Activated T-helper 2 cell treated with anti-CD3 and anti-CD28 coated beads, Interferon-gamma antibody, Interleukin-2, Interleukin-4, amounts not matched to agents 10 μg/mL and 5 μg/mL and 100 μg/mL, durations not matched to agents 14 hours and 24 hours and 36 hours (primary cell): ENCODE data around the gene PSKH1. TPM values are rescaled to one million over a fixed set of nuclear protein-coding genes. Genes with fewer than 3 reads are reported as not detected.

Source experiments
- DNase-seq: peaks from one replicate; pipeline ENCODE4 v3.0.0; 2021; ENCODE audit warnings: low spot score
- H3K27ac Mint-ChIP-seq: one replicate; pipeline ENCODE4 v1.8.0; 2021; ENCODE audit warnings: mixed read lengths
- H3K27me3 Mint-ChIP-seq: one replicate; pipeline ENCODE4 v1.8.0; 2021; ENCODE audit warnings: low read depth, mixed read lengths
- H3K36me3 Mint-ChIP-seq: one replicate; pipeline ENCODE4 v1.8.0; 2021; ENCODE audit warnings: low read depth, mixed read lengths
- H3K4me1 Mint-ChIP-seq: one replicate; pipeline ENCODE4 v1.8.0; 2021; ENCODE audit warnings: low read depth, mixed read lengths
- H3K4me3 Mint-ChIP-seq: one replicate; pipeline ENCODE4 v1.8.0; 2021; ENCODE audit warnings: low read depth, mild to moderate bottlenecking, moderate library complexity, mixed read lengths
- H3K9me3 Mint-ChIP-seq: one replicate; pipeline ENCODE4 v1.8.0; 2021; ENCODE audit warnings: mixed read lengths
- intact Hi-C: fragments of 100-400 bp; cut with micrococcal nuclease; formaldehyde crosslinking; loops from one replicate; pipeline ENCODE4 v1.15.1; 2023
- total RNA-seq: library from RNA; stranded (reverse); gene quantifications from 2 replicates; pipeline ENCODE4 v1.2.3, GENCODE V29; 2022

Gene PSKH1
- total RNA-seq, 1 donor from 2014 or later, result 15.5 TPM

GRCh38 chr16:67923414-67924116 lies 30.5 kb downstream of the PSKH1 start:
- no peak overlapping the region for H3K27ac Mint-ChIP-seq

DNA sequence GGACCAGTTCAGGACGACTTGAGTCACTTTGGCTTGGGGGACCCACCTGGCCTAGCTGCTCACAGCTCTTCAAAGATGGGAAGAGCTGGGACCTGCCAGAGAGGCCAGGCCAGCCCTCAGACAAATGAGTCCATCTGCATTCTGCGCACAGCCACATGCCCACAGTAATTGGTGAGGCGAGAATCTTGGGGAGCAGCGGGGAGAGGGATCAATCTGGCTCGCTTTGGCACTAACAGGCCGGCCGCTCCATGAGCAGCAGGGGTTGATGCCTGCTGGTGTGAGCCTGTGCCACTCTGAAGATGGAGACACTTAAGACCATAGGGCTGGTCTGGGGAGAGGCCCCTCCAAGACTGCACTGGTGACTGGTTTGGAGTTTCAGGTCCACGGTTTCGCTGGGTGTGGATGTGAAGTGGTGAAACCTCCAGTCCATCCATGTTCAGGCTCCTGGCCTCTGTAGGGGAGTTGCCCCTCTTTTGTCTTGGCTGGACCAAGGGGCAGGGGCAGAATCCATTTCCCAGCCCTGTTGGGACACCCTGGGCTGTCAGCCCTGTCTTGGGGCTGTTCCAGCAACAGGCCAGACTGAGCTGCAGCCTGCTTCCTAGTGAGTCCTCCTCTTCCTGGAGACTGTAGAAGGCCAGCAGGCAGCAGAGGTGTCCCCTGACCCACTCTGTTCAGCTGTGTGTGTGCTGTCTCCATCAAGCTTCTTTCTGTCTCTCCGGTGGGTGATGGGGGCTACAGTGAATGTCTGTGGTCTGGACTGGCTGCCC lies 31.3 kb downstream of the PSKH1 start:
- no peak overlapping the region for H3K27ac Mint-ChIP-seq
- H3K4me1 Mint-ChIP-seq, result peaks cover 10% of the 10 kb centered on the region
- intact Hi-C loops, result no loop called here

More at GRCh38 chr16:67923414-67924116, 30.5 kb downstream of the PSKH1 start:
- peaks cover 10% of the 10 kb centered on the region for H3K4me1 Mint-ChIP-seq
- no peaks in the 10 kb centered on the region for H3K9me3 Mint-ChIP-seq
- H3K36me3 Mint-ChIP-seq, result peaks cover 12% of the 10 kb centered on the region
- intact Hi-C loops, result no loop called here
- no peak for DNase-seq
- no peaks in the 10 kb centered on the region for H3K27me3 Mint-ChIP-seq
- H3K4me3 Mint-ChIP-seq, result no peak overlapping the region

DNA sequence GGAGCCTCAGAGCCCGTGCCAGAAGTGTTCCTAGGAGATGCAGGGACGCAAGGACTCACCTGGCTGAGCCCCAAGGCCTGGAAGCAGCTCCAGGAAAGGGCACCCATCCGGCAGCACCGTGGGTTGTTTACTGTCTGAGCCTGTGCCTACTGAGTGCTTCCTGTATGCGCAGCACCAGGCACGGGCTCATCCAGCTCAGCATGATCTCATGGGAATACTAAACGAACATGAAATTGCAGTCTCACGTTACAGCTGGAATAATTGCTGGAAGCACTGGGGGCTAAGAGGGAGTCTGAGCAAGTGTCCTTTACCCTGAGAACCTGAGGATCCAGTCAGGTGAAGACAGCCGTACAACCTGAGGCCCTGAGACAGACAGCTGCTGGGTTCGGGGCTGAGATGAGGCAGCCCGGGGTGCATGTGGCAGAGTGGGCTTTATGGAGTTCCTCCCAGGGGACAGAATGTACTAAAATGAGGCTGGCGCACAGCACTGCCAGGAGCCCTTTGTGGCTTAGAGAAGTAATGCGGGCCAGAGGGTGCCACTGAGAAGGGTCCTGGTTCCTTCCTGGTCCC lies 33.2 kb downstream of the PSKH1 start:
- Mint-ChIP-seq H3K4me3 (no peak overlapping the region), H3K27me3 (no peaks in the 10 kb centered on the region), H3K9me3 (no peaks in the 10 kb centered on the region), H3K27ac (no peak overlapping the region), H3K4me1 (peaks cover 10% of the 10 kb centered on the region), H3K36me3 (peaks cover 24% of the 10 kb centered on the region)
- intact Hi-C loops, result loop anchor here (5.0 kb wide), 1 partner anchor 109 kb away; no protein-coding TSS in a partner anchor
- DNase-seq, result no peak

More for the DNA sequence above, 31.3 kb downstream of the PSKH1 start:
- Mint-ChIP-seq H3K9me3 (no peaks in the 10 kb centered on the region), H3K4me3 (no peak overlapping the region), H3K27me3 (no peaks in the 10 kb centered on the region), H3K36me3 (peaks cover 13% of the 10 kb centered on the region)
- no peak for DNase-seq

DNA sequence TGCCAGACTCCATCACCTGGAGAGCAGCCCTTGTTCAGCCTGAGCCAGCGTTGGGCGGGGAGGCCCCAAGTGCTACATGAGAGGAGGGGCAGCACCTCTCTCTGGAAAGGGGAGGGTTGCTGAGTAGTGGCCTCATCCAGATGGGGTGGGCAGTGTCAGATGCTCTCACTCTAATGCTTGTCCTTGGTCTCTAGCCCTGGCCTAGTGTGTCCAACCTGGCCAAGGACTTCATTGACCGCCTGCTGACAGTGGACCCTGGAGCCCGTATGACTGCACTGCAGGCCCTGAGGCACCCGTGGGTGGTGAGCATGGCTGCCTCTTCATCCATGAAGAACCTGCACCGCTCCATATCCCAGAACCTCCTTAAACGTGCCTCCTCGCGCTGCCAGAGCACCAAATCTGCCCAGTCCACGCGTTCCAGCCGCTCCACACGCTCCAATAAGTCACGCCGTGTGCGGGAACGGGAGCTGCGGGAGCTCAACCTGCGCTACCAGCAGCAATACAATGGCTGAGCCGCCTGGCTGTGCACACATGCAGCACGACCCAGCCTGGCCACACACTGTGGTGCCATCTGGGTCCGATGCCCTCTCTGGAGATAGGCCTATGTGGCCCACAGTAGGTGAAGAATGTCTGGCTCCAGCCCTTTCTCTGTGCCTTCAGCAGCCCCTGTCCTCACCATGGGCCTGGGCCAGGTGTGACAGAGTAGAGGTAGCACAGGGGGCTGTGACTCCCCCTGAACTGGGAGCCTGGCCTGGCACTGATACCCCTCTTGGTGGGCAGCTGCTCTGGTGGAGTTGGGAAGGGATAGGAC lies 34.3 kb downstream of the PSKH1 start:
- intact Hi-C loops, result loop anchor here (5.0 kb wide), 1 partner anchor 110 kb away; no protein-coding TSS in a partner anchor
- Mint-ChIP-seq H3K27ac (no peak overlapping the region), H3K27me3 (no peaks in the 10 kb centered on the region), H3K4me3 (no peak overlapping the region), H3K4me1 (peaks cover 3% of the 10 kb centered on the region), H3K9me3 (no peaks in the 10 kb centered on the region), H3K36me3 (peaks cover 28% of the 10 kb centered on the region)
- no peak for DNase-seq

- Mint-ChIP-seq H3K9me3 (no peaks in the 10 kb centered on the region), H3K36me3 (peaks cover 32% of the 10 kb centered on the region), H3K4me3 (no peak overlapping the region), H3K27me3 (no peaks in the 10 kb centered on the region), H3K27ac (no peak overlapping the region), H3K4me1 (no peaks in the 10 kb centered on the region)
- intact Hi-C loops, result loop anchor here (1.0 to 5.0 kb wide), 2 partner anchors 45 to 111 kb away; no protein-coding TSS in a partner anchor
- no peak for DNase-seq
Observed at GRCh38 chr16:67928147-67928546, 35.1 kb downstream of the PSKH1 start.

- Mint-ChIP-seq H3K4me1 (peaks cover under 1% of the 10 kb centered on the region), H3K27ac (no peak overlapping the region), H3K9me3 (no peaks in the 10 kb centered on the region), H3K4me3 (no peak overlapping the region), H3K36me3 (peaks cover 38% of the 10 kb centered on the region), H3K27me3 (no peaks in the 10 kb centered on the region)
- intact Hi-C loops, result loop anchor here (1.0 to 5.0 kb wide), 2 partner anchors 45 to 111 kb away; no protein-coding TSS in a partner anchor
- peak; percentile 68 for DNase-seq
Observed at GRCh38 chr16:67928561-67929364, 35.7 kb downstream of the PSKH1 start.

- Mint-ChIP-seq H3K36me3 (peaks cover 52% of the 10 kb centered on the region), H3K4me1 (peaks cover 7% of the 10 kb centered on the region), H3K4me3 (no peak overlapping the region), H3K27me3 (no peaks in the 10 kb centered on the region), H3K9me3 (no peaks in the 10 kb centered on the region), H3K27ac (no peak overlapping the region)
- intact Hi-C loops, result loop anchor here (10.0 kb wide), 1 partner anchor 405 kb away; the partner anchor contains the start of gene RIPOR1
- DNase-seq, result no peak
Observed at GRCh38 chr16:67930191-67930590, 37.1 kb downstream of the PSKH1 start.

- intact Hi-C loops, result loop anchor here (10.0 kb wide), 1 partner anchor 406 kb away; the partner anchor contains the start of gene RIPOR1
- Mint-ChIP-seq H3K4me3 (no peak overlapping the region), H3K36me3 (peaks cover 58% of the 10 kb centered on the region)
Observed at GRCh38 chr16:67930678-67931211, 37.7 kb downstream of the PSKH1 start.

GRCh38 chr16:67931712-67932461 lies 38.8 kb downstream of the PSKH1 start, which contains the start of gene CTRL:
CTRL (minus strand) TSS chr16:67931862; CDS start chr16:67931852, 10 bp downstream.
- DNase-seq, result no peak
- no peaks in the 10 kb centered on the region for H3K27me3 Mint-ChIP-seq
- H3K9me3 Mint-ChIP-seq, result no peaks in the 10 kb centered on the region
- H3K4me3 Mint-ChIP-seq, result no peak within 1 kb of the TSS
- H3K36me3 Mint-ChIP-seq, result peaks cover 65% of the 10 kb centered on the region
- H3K4me1 Mint-ChIP-seq, result peaks cover 12% of the 10 kb centered on the region
- no peak within 1 kb of the TSS for H3K27ac Mint-ChIP-seq
- intact Hi-C loops, result loop anchor here (10.0 kb wide), 1 partner anchor 407 kb away; the partner anchor contains the start of gene RIPOR1

More at GRCh38 chr16:67930678-67931211, 37.7 kb downstream of the PSKH1 start:
- no peaks in the 10 kb centered on the region for H3K27me3 Mint-ChIP-seq
- H3K9me3 Mint-ChIP-seq, result no peaks in the 10 kb centered on the region
- no peak for DNase-seq
- peaks cover 11% of the 10 kb centered on the region for H3K4me1 Mint-ChIP-seq
- no peak overlapping the region for H3K27ac Mint-ChIP-seq

- intact Hi-C loops, result loop anchor here (10.0 kb wide), 1 partner anchor 408 kb away; the partner anchor contains the start of gene RIPOR1
- no peak for DNase-seq
- no peak overlapping the region for H3K4me3 Mint-ChIP-seq
- H3K9me3 Mint-ChIP-seq, result no peaks in the 10 kb centered on the region
- H3K4me1 Mint-ChIP-seq, result peaks cover 17% of the 10 kb centered on the region
- no peaks in the 10 kb centered on the region for H3K27me3 Mint-ChIP-seq
- H3K27ac Mint-ChIP-seq, result no peak overlapping the region
- peaks cover 70% of the 10 kb centered on the region for H3K36me3 Mint-ChIP-seq
Observed at GRCh38 chr16:67932462-67932840, 39.4 kb downstream of the PSKH1 start.
